Activated CD8-positive, alpha-beta memory T cell treated with anti-CD3 and anti-CD28 coated beads, Interleukin-2, amount 10 ng/mL, durations not matched to agents 7 days and 5 days (primary cell): ENCODE measurements around the gene NUDT19. TPM values are rescaled to one million over a fixed set of nuclear protein-coding genes. Genes with fewer than 3 reads are reported as not detected.
"Not testable (repeated sequence)": the region's sequence is repeated elsewhere in the genome, so short reads cannot be mapped to it uniquely, and the experiment has no call there.

Experiments used
- ATAC-seq: fragments of 150-1000 bp; cut with Tn5 transposase; one replicate; pipeline ENCODE4 v1.10.0; 2021; ENCODE audit warnings: moderate library complexity
- CTCF ChIA-PET: fragments of 350-600 bp; sonication (Branson Sonifier 250); formaldehyde crosslinking; loops from one replicate; lab custom pipeline; 2021; ENCODE audit warnings: antibody characterized with exemption; lab: Charles Lee
- DNase-seq: peaks from one replicate; pipeline ENCODE4 v3.0.0-alpha.2; 2020
- H3K27ac Mint-ChIP-seq: one replicate; pipeline ENCODE4 v1.8.0; 2021; ENCODE audit warnings: mild to moderate bottlenecking, mixed read lengths
- H3K27me3 Mint-ChIP-seq: one replicate; pipeline ENCODE4 v1.8.0; 2021; ENCODE audit warnings: mixed read lengths
- H3K36me3 Mint-ChIP-seq: one replicate; pipeline ENCODE4 v1.8.0; 2021; ENCODE audit warnings: mild to moderate bottlenecking, mixed read lengths
- H3K4me1 Mint-ChIP-seq: one replicate; pipeline ENCODE4 v1.8.0; 2021; ENCODE audit warnings: mixed read lengths
- H3K4me3 Mint-ChIP-seq: one replicate; pipeline ENCODE4 v1.8.0; 2021; ENCODE audit warnings: mild to moderate bottlenecking, moderate library complexity, mixed read lengths
- H3K9me3 Mint-ChIP-seq: one replicate; pipeline ENCODE4 v1.8.0; 2022; ENCODE audit warnings: low read depth, mixed read lengths
- total RNA-seq, 2 experiments: library from RNA; stranded (reverse); gene quantifications; one replicate each; pipeline ENCODE4 v1.2.3, GENCODE V29; 2021

NUDT19 gene
- total RNA-seq, 2 experiments from 2014 or later: 13.0 to 18.1 TPM

DNA sequence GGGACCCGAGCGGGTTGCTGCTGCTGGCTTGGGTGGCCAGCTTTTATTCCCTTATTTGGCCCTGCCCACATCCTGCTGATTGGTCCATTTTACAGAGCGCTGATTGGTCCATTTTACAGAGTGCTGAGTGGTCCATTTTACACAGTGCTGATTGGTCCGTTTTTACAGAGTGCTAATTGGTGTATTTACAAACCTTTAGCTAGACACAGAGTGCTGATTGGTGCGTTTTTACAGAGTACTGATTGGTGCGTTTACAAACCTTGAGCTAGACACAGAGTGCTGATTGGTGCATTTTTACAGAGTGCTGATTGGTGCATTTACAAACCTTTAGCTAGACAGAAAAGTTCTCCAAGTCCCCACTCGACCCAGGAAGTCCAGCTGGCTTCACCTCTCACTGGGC, 8.5 kb downstream of the NUDT19 start:
- Mint-ChIP-seq H3K4me1 (peaks cover 24% of the 10 kb centered on the region), H3K36me3 (peaks cover 93% of the 10 kb centered on the region), H3K9me3 (peaks cover 10% of the 10 kb centered on the region)
- ATAC-seq, H3K4me3 Mint-ChIP-seq, H3K27me3 Mint-ChIP-seq, H3K27ac Mint-ChIP-seq, DNase-seq: not testable (repeated sequence)
- CTCF ChIA-PET: interaction anchor here (0.8 to 2.0 kb wide), 2 partner anchors 11 to 20 kb away, joined by 3 to 4 read pairs; no protein-coding TSS in a partner anchor

DNA sequence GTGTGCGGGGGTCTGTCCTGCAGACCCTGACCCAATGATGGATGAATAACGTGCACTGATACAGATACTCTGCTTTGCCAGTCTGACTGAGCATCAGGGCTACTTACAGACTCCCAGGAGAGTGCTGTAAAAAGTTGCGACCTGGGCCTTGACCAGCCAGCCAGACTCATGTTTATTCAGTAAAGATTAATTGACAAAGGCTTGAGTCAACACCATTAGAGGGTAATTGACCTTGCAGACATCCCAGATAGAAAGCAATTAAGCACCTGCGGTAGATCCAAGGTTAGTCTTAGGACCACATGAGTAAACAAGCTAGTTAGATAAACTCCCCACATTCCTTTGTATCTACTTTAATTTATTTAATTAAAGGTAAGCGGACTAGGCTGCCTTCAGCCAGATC, 10.4 kb downstream of the NUDT19 start:
- peaks cover 91% of the 10 kb centered on the region for H3K36me3 Mint-ChIP-seq
- no peaks in the 10 kb centered on the region for H3K27me3 Mint-ChIP-seq
- H3K27ac Mint-ChIP-seq: no peak overlapping the region
- ATAC-seq: no peak
- H3K9me3 Mint-ChIP-seq: peaks cover 12% of the 10 kb centered on the region
- CTCF ChIA-PET: no interaction called here
- no peak for DNase-seq
- H3K4me3 Mint-ChIP-seq: no peak overlapping the region
- H3K4me1 Mint-ChIP-seq: peaks cover 12% of the 10 kb centered on the region

DNA sequence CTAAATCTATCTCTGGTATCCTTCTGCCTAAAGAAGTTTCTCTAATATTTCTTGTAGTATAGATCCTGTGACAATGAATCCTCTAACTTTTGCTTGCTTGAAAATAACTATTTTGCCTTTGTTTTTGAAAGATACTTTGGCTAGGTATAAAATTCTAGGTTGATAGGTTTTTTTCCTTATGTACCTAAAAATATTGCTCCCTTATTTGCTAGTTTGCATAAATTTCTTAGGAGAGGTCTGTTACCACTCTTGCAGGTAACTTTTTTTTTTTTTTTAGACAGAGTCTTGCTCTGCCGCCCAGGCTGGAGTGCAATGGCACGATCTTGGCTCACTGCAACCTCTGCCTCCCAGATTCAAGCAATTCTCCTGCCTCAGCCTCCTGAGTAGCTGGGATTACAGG, 12.4 kb downstream of the NUDT19 start:
- CTCF ChIA-PET: not testable (repeated sequence)

DNA sequence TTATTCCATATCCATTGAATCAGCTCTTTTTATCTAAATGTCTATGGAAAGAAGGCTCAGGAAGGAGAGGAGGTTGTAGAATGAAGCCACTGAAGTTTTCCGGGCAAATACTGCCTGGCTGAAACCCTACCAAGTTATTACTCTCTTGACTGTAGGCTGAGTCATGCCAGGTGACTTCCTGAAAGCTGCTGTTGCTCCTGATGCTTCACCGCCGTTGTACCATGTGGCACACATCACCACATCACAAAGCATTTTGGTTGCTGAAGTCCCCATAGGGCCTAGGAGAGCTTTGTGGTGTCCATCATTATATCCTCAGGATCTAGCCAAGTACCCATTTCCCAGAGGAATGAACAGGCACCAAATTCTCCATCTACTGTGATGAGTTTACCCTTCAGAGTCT, 16.8 kb downstream of the NUDT19 start:
- CTCF ChIA-PET: no interaction called here
- peaks cover 9% of the 10 kb centered on the region for H3K9me3 Mint-ChIP-seq
- DNase-seq (peak; percentile 49), ATAC-seq (peak; percentile 58)
- H3K4me1 Mint-ChIP-seq: peaks cover 12% of the 10 kb centered on the region
- no peaks in the 10 kb centered on the region for H3K27me3 Mint-ChIP-seq
- H3K4me3 Mint-ChIP-seq: no peak overlapping the region
- H3K36me3 Mint-ChIP-seq: peaks cover 60% of the 10 kb centered on the region
- H3K27ac Mint-ChIP-seq: peak overlapping the region; percentile 12

More for the DNA sequence above, 12.4 kb downstream of the NUDT19 start:
- DNase-seq, ATAC-seq, H3K27me3 Mint-ChIP-seq, H3K27ac Mint-ChIP-seq, H3K4me3 Mint-ChIP-seq: not testable (repeated sequence)
- peaks cover 20% of the 10 kb centered on the region for H3K4me1 Mint-ChIP-seq
- peaks cover 12% of the 10 kb centered on the region for H3K9me3 Mint-ChIP-seq
- peaks cover 85% of the 10 kb centered on the region for H3K36me3 Mint-ChIP-seq

DNA sequence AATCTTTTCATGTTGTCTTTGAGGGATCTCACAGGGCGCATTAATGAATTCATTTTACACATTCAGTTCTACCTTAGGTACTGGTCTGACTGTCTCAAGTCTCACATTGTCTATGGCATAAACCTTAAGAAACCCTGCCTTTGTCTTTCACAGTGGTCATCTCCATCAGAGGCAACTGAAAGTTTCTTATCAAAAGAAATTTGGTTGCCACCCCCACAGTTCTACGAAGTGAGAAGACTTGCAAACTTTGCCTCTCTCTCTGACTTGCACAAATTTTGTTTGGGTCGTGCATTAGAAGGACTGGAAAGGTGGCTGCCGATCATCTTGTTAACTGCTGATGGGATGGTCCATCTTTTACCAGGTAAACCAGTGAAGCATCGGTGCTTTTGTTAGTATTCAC, 17.4 kb downstream of the NUDT19 start:
- Mint-ChIP-seq H3K27ac (no peak overlapping the region), H3K36me3 (peaks cover 58% of the 10 kb centered on the region), H3K9me3 (peaks cover 6% of the 10 kb centered on the region), H3K27me3 (no peaks in the 10 kb centered on the region), H3K4me3 (no peak overlapping the region), H3K4me1 (peaks cover 12% of the 10 kb centered on the region)
- DNase-seq: no peak
- CTCF ChIA-PET: interaction anchor here (0.7 kb wide), 1 partner anchor 53 kb away, joined by 3 read pairs; no protein-coding TSS in a partner anchor
- ATAC-seq: no peak

DNA sequence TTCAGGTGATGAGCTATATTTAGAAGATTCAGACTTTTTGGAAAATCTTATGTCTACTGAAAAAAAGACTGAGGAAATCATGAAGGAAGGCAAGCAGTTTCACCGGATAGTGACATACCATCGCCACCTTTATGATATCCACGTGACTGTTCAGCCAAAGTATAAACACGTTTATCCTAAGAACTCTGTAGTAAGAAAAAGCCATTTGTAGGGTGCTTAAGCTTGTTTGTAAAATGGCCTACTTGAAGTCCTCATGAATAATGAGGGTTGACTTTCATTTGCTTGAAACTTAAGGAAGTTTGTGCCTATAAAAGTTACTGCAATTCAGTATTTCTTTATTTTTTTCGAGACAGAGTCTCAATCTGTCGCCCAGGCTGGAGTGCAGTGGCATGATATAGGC, 20.1 kb downstream of the NUDT19 start:
- H3K4me3 Mint-ChIP-seq: no peak overlapping the region
- DNase-seq (no peak), ATAC-seq (no peak)
- H3K4me1 Mint-ChIP-seq: peaks cover 12% of the 10 kb centered on the region
- H3K27ac Mint-ChIP-seq: no peak overlapping the region
- CTCF ChIA-PET: interaction anchor here (1.1 kb wide), 1 partner anchor 11 kb away, joined by 4 read pairs; no protein-coding TSS in a partner anchor
- no peaks in the 10 kb centered on the region for H3K27me3 Mint-ChIP-seq
- peaks cover 44% of the 10 kb centered on the region for H3K36me3 Mint-ChIP-seq
- H3K9me3 Mint-ChIP-seq: no peaks in the 10 kb centered on the region

DNA sequence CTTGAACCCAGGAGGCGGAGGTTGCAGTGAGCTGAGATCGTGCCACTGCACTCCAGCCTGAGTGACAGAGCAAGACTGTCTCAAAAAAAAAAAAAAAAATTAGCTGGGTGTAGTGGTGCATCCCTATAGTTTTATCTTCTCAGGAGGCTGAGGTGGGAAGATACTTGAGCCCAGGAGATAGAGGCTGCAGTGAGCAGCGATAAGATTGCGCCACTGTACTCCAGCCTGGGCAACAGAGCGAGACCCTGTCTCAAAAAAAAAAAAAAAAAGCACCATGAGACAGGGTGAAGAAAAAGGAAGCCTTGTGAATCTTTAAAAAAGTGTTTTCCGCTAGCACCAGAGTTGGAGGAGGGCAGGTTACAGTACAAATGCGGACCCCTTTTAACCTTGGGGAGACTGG, 24.6 kb downstream of the NUDT19 start:
- DNase-seq, ATAC-seq, H3K9me3 Mint-ChIP-seq, H3K4me3 Mint-ChIP-seq, CTCF ChIA-PET, H3K27ac Mint-ChIP-seq, H3K27me3 Mint-ChIP-seq, H3K4me1 Mint-ChIP-seq: not testable (repeated sequence)
- H3K36me3 Mint-ChIP-seq: peaks cover 27% of the 10 kb centered on the region

DNA sequence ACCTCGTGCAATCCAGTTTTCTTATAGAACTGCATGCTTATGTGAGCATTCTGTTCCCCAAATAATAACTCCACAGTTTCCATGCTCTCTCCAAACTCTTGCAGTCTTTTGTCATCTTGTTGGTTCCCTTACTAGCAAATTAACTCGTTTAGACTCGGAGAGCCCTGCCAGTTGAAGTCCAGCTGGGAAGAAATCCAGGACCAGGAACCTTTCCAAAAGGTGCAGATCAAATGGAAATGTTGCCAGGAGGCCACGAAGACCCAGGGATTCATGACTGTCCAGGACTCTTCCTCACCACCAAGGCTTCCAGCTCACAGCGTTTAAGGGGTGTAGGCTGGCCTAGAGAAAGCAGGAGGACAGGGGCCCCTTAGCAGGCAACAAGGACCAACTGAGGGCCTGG, 25.9 kb downstream of the NUDT19 start:
- no peak for ATAC-seq
- DNase-seq: no peak
- Mint-ChIP-seq H3K4me3 (no peak overlapping the region), H3K4me1 (no peaks in the 10 kb centered on the region), H3K27me3 (no peaks in the 10 kb centered on the region), H3K27ac (no peak overlapping the region), H3K36me3 (peaks cover 27% of the 10 kb centered on the region), H3K9me3 (no peaks in the 10 kb centered on the region)
- CTCF ChIA-PET: interaction anchor here (0.6 kb wide), 1 partner anchor 84 kb away, joined by 3 read pairs; no protein-coding TSS in a partner anchor

DNA sequence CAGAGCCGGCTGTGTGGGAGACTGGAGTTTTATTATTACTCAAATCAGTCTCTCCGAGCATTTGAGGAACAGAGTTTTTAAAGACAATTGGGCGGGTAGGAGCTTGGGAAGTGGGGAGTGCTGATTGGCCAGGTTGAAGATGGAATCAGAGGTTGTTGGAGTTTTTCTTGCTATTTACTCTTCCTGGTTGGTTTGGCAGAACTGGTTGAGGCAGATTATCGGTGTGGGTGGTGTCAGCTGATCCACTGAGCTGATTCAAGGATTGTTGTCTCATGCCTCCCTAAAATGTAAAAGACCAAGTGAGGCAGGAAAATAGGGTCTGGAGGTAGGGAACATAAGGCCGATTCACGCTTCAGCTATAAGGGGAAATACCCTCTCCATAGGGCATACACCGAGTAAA, 26.7 kb downstream of the NUDT19 start:
- Mint-ChIP-seq H3K4me1 (no peaks in the 10 kb centered on the region), H3K36me3 (peaks cover 22% of the 10 kb centered on the region), H3K4me3 (no peak overlapping the region), H3K9me3 (no peaks in the 10 kb centered on the region), H3K27me3 (no peaks in the 10 kb centered on the region), H3K27ac (no peak overlapping the region)
- ATAC-seq (no peak), DNase-seq (no peak)
- CTCF ChIA-PET: no interaction called here

DNA sequence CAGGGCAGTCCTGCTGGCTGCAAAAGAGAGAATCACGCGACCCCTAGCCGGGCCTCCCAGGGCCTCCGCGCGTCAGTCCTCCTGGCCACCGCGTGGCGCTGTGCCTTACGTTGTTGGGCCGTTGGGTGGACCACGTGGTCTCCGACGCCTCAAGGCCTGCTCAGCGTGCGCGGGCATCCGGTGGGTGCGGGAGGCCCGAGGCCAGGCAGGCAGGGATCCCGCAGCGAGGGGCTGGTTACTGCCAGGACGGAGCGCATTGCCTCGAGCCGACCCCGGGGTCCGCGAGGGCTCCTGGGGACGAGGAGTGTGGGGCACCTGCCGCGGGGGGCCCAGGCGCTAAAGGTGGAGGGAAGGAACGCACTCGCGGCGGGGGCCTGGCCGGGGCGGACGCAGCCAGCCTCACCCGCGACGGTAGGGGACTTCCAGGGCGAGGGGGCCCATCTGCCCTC, 28.0 kb downstream of the NUDT19 start, which contains the start of gene TDRD12:
TDRD12 (plus strand) TSS at position 157 of the 449 bp plus-strand sequence. CDS start 306 bp downstream, outside the sequence.
- H3K27ac Mint-ChIP-seq: no peak within 1 kb of the TSS
- ATAC-seq: no peak
- peaks cover 15% of the 10 kb centered on the region for H3K36me3 Mint-ChIP-seq
- H3K27me3 Mint-ChIP-seq: no peaks in the 10 kb centered on the region
- no peaks in the 10 kb centered on the region for H3K9me3 Mint-ChIP-seq
- DNase-seq: no peak
- CTCF ChIA-PET: no interaction called here
- H3K4me1 Mint-ChIP-seq: no peaks in the 10 kb centered on the region
- no peak within 1 kb of the TSS for H3K4me3 Mint-ChIP-seq

DNA sequence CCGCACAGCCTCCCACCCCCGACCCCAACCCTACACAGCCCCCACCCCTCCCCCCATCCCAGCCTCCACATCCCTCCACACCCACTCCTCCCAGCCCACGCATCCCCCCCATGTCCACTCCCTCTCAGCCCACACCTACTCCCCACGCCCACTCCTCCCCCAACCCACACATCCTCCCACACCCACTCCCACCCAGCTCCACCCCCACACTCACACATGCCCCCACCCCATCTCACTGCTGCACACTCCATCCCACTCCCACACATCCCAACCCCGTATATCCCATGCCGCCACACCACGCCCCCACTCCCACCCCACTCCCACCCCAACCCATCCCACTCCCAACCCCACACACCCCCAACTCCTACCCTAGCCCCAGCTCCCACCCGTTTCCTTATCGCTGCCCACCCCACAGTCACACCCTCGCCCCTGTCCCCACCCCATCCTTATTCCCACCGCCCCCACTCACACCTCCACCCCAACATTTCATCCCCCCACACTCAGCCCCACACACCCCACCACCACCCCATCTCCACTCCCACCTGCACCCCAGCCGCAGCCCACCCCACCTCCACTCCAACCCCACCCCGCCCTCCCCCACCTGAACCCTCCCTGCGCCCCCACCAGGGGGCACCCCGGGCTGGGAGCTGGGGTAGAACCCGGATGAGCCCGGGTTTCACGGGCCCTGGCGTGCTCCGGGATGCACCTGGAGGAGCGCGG, 28.8 kb downstream of the NUDT19 start:
- peaks cover 8% of the 10 kb centered on the region for H3K36me3 Mint-ChIP-seq
- CTCF ChIA-PET: no interaction called here
- H3K4me3 Mint-ChIP-seq: no peak overlapping the region
- DNase-seq (no peak), ATAC-seq (no peak)
- H3K9me3 Mint-ChIP-seq: no peaks in the 10 kb centered on the region
- H3K27me3 Mint-ChIP-seq: no peaks in the 10 kb centered on the region
- no peak overlapping the region for H3K27ac Mint-ChIP-seq
- no peaks in the 10 kb centered on the region for H3K4me1 Mint-ChIP-seq

DNA sequence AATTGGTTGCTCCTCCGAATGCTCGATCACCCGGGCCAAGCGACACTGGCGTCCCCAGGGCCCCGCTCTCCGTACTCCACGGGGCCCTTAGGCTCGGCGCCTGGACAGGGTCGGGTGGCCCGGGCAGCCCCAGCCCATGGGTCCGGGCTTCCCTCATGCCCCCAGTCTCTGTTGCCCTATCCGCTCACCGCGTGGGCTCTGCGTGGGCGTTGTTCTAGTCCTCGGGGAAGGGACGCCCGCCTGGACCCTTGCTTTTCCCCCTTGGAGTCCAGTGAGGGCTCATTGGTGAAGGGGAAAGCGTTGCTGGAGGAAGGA, 29.3 kb downstream of the NUDT19 start:
- DNase-seq (no peak), ATAC-seq (no peak)
- H3K27me3 Mint-ChIP-seq: no peaks in the 10 kb centered on the region
- CTCF ChIA-PET: no interaction called here
- H3K27ac Mint-ChIP-seq: no peak overlapping the region
- H3K4me1 Mint-ChIP-seq: no peaks in the 10 kb centered on the region
- no peaks in the 10 kb centered on the region for H3K9me3 Mint-ChIP-seq
- no peak overlapping the region for H3K4me3 Mint-ChIP-seq
- peaks cover 8% of the 10 kb centered on the region for H3K36me3 Mint-ChIP-seq

DNA sequence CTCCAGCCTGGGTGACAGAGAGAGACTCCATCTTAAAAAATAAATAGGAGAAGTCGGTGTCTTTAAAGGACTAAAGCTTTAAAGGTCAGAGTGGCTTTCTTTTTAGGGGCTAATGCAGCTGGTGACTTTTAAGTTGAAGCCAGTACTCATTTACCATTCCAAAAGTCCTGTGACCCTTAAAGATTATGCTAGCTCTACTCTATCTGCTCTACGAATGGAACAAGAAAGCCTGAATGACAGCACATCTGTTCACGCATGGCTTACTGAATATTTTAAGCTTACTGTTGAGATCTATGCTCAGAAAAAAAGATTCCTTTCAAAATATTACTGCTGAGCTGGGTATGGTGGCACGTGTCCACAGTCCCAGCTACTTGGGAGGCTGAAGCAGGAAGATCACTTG, 44.3 kb downstream of the NUDT19 start:
- Mint-ChIP-seq H3K4me3 (no peak overlapping the region), H3K9me3 (no peaks in the 10 kb centered on the region), H3K4me1 (no peaks in the 10 kb centered on the region), H3K27me3 (peaks cover 1% of the 10 kb centered on the region), H3K36me3 (no peaks in the 10 kb centered on the region), H3K27ac (no peak overlapping the region)
- no peak for ATAC-seq
- no peak for DNase-seq
- CTCF ChIA-PET: no interaction called here

DNA sequence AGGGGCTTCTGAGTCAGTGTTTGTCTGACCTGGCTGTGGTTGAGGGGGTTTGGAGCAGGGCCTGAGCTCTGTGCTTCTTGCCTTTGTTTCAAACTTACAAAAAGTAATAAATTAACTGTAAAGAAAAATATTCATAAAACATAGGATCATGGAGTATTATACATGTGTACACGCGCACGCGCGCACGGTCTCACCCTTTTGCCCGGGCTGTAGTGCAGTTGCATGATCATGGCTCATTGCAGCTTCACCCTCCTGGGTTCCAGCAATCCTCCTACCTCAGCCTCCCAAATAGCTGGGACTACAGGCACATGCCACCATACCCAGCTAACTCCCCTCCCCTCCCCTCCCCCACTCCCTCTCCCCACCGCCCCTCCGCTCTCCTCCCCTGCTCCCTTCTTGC, 51.4 kb downstream of the NUDT19 start:
- ATAC-seq (no peak), DNase-seq (no peak)
- no peaks in the 10 kb centered on the region for H3K36me3 Mint-ChIP-seq
- no peak overlapping the region for H3K4me3 Mint-ChIP-seq
- H3K27ac Mint-ChIP-seq: no peak overlapping the region
- CTCF ChIA-PET: interaction anchor here (0.5 kb wide), 1 partner anchor 593 kb away, joined by 3 read pairs; no protein-coding TSS in a partner anchor
- peaks cover 2% of the 10 kb centered on the region for H3K4me1 Mint-ChIP-seq
- H3K9me3 Mint-ChIP-seq: no peaks in the 10 kb centered on the region
- no peaks in the 10 kb centered on the region for H3K27me3 Mint-ChIP-seq
